IMR-90 (cell line): Measurements from ENCODE around the gene NRP1. TPM values are rescaled to one million over a fixed set of nuclear protein-coding genes. Genes with fewer than 3 reads are reported as not detected.

Experiments
- ATAC-seq: fragments of 200-7000 bp; cut with Tn5 transposase; 2 replicates; pipeline ENCODE4 v1.9.1; 2020; ENCODE audit warnings: low read depth, mild to moderate bottlenecking, moderate library complexity
- BruUV-seq: library from RNA; stranded (reverse); fragments of 400-500 nt; replicated peaks from 2 replicates; lab custom pipeline; 2021; lab: Mats Ljungman, UMichigan
- CTCF ChIA-PET: fragments of 300-600 bp; formaldehyde crosslinking; extraction: SDS; loops from one replicate; lab custom pipeline; 2021; ENCODE audit warnings: antibody characterized with exemption; lab: Yijun Ruan, JAX
- POLR2A ChIA-PET: fragments of 300-600 bp; sonication (Branson Sonifier 250); formaldehyde crosslinking; loops from one replicate; lab custom pipeline; 2022; ENCODE audit warnings: antibody characterized with exemption; ENCODE audit not compliant: unreplicated experiment; lab: Charles Lee
- DNase-seq: peaks from one replicate; pipeline ENCODE4 v3.0.0; 2013
- H2AFZ ChIP-seq: replicated peaks from 2 replicates; pipeline ENCODE3; 2013; ENCODE audit warnings: low read length, mild to moderate bottlenecking; ENCODE audit not compliant: poor library complexity
- H2AK5ac ChIP-seq: 2 replicates; pipeline ENCODE4 v1.6.1; 2013; ENCODE audit warnings: low read depth, low read length, inconsistent platforms
- H2AK9ac ChIP-seq: replicated peaks from 2 replicates; pipeline ENCODE3; 2013; ENCODE audit warnings: mild to moderate bottlenecking, low read depth, low read length, moderate library complexity; ENCODE audit not compliant: poor library complexity
- H2BK120ac ChIP-seq: 2 replicates; pipeline ENCODE4 v1.6.1; 2013; ENCODE audit warnings: low read depth, low read length, inconsistent platforms
- H2BK15ac ChIP-seq: 3 replicates; pipeline ENCODE4 v1.6.1; 2013; ENCODE audit warnings: low read depth, low read length, inconsistent platforms
- H2BK20ac ChIP-seq: 2 replicates; pipeline ENCODE4 v1.6.1; 2013; ENCODE audit warnings: low read depth, mild to moderate bottlenecking, inconsistent platforms, low read length, moderate library complexity
- H2BK5ac ChIP-seq: 2 replicates; pipeline ENCODE4 v1.6.1; 2013; ENCODE audit warnings: mild to moderate bottlenecking, low read depth, low read length, inconsistent platforms; ENCODE audit not compliant: poor library complexity, severe bottlenecking
- H3K14ac ChIP-seq: replicated peaks from 2 replicates; pipeline ENCODE4 v1.6.1; 2013; ENCODE audit warnings: low read depth, low read length, inconsistent platforms
- H3K18ac ChIP-seq: 2 replicates; pipeline ENCODE4 v1.6.1; 2013; ENCODE audit warnings: low read depth, low read length, control low read depth
- H3K23ac ChIP-seq: 2 replicates; pipeline ENCODE4 v1.6.1; 2013; ENCODE audit warnings: low read depth, low read length, inconsistent platforms
- H3K27ac ChIP-seq: 2 replicates; pipeline ENCODE4 v1.5.1; 2013; ENCODE audit warnings: mild to moderate bottlenecking, control low read depth, low read length; ENCODE audit not compliant: insufficient read depth
- H3K27me3 ChIP-seq: 2 replicates; pipeline ENCODE4 v1.6.1; 2013; ENCODE audit warnings: low read length; ENCODE audit not compliant: control insufficient read depth, insufficient read depth
- H3K36me3 ChIP-seq: 2 replicates; pipeline ENCODE4 v1.6.1; 2013; ENCODE audit warnings: low read length, mixed read lengths; ENCODE audit not compliant: control insufficient read depth, insufficient read depth
- H3K4ac ChIP-seq: 2 replicates; pipeline ENCODE4 v1.6.1; 2013; ENCODE audit warnings: low read depth, low read length, inconsistent platforms
- H3K4me1 ChIP-seq: 2 replicates; pipeline ENCODE4 v1.6.1; 2013; ENCODE audit warnings: low read length, mixed read lengths; ENCODE audit not compliant: control insufficient read depth, insufficient read depth
- H3K4me2 ChIP-seq: 2 replicates; pipeline ENCODE4 v1.6.1; 2013; ENCODE audit warnings: low read depth, mild to moderate bottlenecking, control low read depth, low read length, moderate library complexity
- H3K4me3 ChIP-seq: 2 replicates; pipeline ENCODE4 v1.5.1; 2013; ENCODE audit warnings: low read depth, mild to moderate bottlenecking, control low read depth, low read length, moderate library complexity; ENCODE audit not compliant: insufficient read depth
- H3K56ac ChIP-seq: 2 replicates; pipeline ENCODE4 v1.6.1; 2013; ENCODE audit warnings: low read length, inconsistent platforms; ENCODE audit not compliant: insufficient read depth; ENCODE audit errors: extremely low read depth
- H3K79me1 ChIP-seq, 2 experiments: 2 replicates each; pipeline ENCODE4 v1.6.1; 2013; ENCODE audit warnings: low read length in 2 of 2, inconsistent platforms in 1 of 2, low read depth in 1 of 2
- H3K9ac ChIP-seq: 2 replicates; pipeline ENCODE4 v1.6.1; 2013; ENCODE audit warnings: low read depth, low read length, control low read depth
- H3K9me1 ChIP-seq: 2 replicates; pipeline ENCODE4 v1.6.1; 2013; ENCODE audit warnings: low read length, inconsistent platforms; ENCODE audit not compliant: insufficient read depth
- H3K9me3 ChIP-seq: 2 replicates; pipeline ENCODE4 v1.6.1; 2013; ENCODE audit warnings: low read length; ENCODE audit not compliant: control insufficient read depth, insufficient read depth
- H4K20me1 ChIP-seq: 2 replicates; pipeline ENCODE4 v1.6.1; 2013; ENCODE audit warnings: low read length, inconsistent platforms; ENCODE audit not compliant: insufficient read depth
- H4K5ac ChIP-seq: 2 replicates; pipeline ENCODE4 v1.6.1; 2013; ENCODE audit warnings: mild to moderate bottlenecking, low read depth, low read length, control low read depth
- H4K8ac ChIP-seq, 2 experiments: 2 replicates each; pipeline ENCODE4 v1.6.1; 2013; ENCODE audit warnings: low read depth in 2 of 2, low read length in 2 of 2, control low read depth in 1 of 2, inconsistent platforms in 1 of 2
- H4K91ac ChIP-seq: 2 replicates; pipeline ENCODE4 v1.6.1; 2013; ENCODE audit warnings: low read depth, low read length, inconsistent platforms; ENCODE audit not compliant: insufficient read depth
- CHD1 ChIP-seq: IDR thresholded peaks from 2 replicates; pipeline ENCODE4 v1.6.1; 2012; ENCODE audit warnings: low read depth, low read length, improper control_type of control experiment
- WGBS, 2 experiments: methylation state at CpG; one replicate each; pipeline versions ENCODE4 v1.1.5 to v1.1.7; 2013; ENCODE audit warnings: missing lambda C conversion rate in 2 of 2; ENCODE audit not compliant: insufficient read length in 1 of 2; ENCODE audit errors: extremely low coverage in 2 of 2; 5-methylcytosine and 5-hydroxymethylcytosine counted together
- dilution Hi-C: fragments of 300-500 bp; cut with HindIII; formaldehyde crosslinking; loops from one replicate; pipeline ENCODE4 v1.14.3; 2018; ENCODE audit warnings: low sequenced_read_pairs; ENCODE audit not compliant: unreplicated experiment
- in situ Hi-C: fragments of 300-500 bp; cut with MboI; formaldehyde crosslinking; loops from 3 replicates; pipeline ENCODE4 v1.14.3; 2019; ENCODE audit warnings: low sequenced_read_pairs, inconsistent platforms, mixed read lengths
- intact Hi-C: fragments of 100-400 bp; cut with micrococcal nuclease; formaldehyde crosslinking; loops from 2 replicates; pipeline ENCODE4 v1.10.0; 2022
- polyA plus RNA-seq, 3 experiments: library from polyadenylated mRNA; depleted of rRNA; stranded (reverse); fragments of >200 nt; gene quantifications; 2 replicates each; pipeline ENCODE4 v1.2.3, GENCODE V29; 2012; ENCODE audit warnings: low replicate concordance in 1 of 3
- total RNA-seq: library from RNA; depleted of rRNA; stranded (reverse); fragments of >200 nt; gene quantifications from 2 replicates; pipeline ENCODE4 v1.2.3, GENCODE V29; 2012
- TF ChIP-seq, protein P1 (sequence below): fragments of 150-350 bp; IDR thresholded peaks from 2 replicates; pipeline ENCODE4 v1.6.1; 2016; ENCODE audit warnings: low read depth, mild to moderate bottlenecking, low read length, moderate library complexity, borderline replicate concordance
- TF ChIP-seq, protein P2 (sequence below): fragments of 150-350 bp; IDR thresholded peaks from 2 replicates; pipeline ENCODE4 v1.6.1; 2017; ENCODE audit warnings: mild to moderate bottlenecking, antibody characterized with exemption, low read length, low read depth

The NRP1 gene
- total and polyA plus RNA-seq, 2 of the 4 experiments (the other 2 are of a cell fraction) = 108 to 227 TPM

DNA sequence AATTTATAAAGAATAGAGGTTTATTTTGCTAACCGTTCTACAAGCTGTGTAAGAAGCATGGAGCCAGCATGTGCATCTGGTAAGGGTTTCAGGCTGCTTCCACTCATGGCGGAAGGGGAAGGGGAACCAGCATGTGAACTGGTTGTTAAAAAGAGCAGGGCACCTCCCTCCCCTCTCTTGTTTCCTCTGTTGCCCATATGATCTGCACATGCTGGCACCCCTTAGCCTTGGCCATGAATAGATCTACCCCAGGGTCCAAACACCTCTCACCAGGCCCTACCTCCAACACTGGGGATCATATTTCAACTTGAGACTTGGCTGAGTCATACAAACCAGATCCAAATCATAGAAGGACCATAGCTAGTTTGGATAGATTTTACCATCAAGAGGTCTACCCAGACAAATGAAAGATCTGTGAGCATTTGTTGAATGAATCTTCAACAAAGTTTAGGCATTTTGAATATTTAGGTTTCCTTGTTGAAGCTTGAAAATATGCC lies 36.0 kb upstream of the NRP1 start:
- Histone ChIP-seq H4K8ac (no peak overlapping the region), H3K27ac (no peak overlapping the region), H3K23ac (no peak overlapping the region), H2AFZ (no peak overlapping the region), H3K9me1 (0 out of 2 replicates have a peak, but pooled peaks cover under 1% of the 10 kb centered on the region), H4K91ac (no peak overlapping the region), H3K36me3 (no peaks in the 10 kb centered on the region), H3K9ac (no peak overlapping the region), H3K14ac (no peak overlapping the region; the same call in 1 of the 2 replicates), H2BK15ac (no peak overlapping the region), H3K4me1 (peaks cover 1% of the 10 kb centered on the region), H2AK5ac (peak overlapping the region; percentile 44; the same call in 1 of the 2 replicates), H2BK5ac (no peak overlapping the region), H3K79me1 (no peaks in the 10 kb centered on the region), H3K9me3 (peaks cover 10% of the 10 kb centered on the region), H3K4me3 (no peak overlapping the region), H3K4ac (no peak overlapping the region), H2AK9ac (no peak overlapping the region), H3K27me3 (no peaks in the 10 kb centered on the region), H4K5ac (no peak overlapping the region), H3K18ac (no peak overlapping the region), H3K56ac (no peak overlapping the region), H3K4me2 (no peak overlapping the region), H4K20me1 (no peaks in the 10 kb centered on the region), H2BK20ac (no peak overlapping the region), H2BK120ac (no peak overlapping the region)
- ChIA-PET CTCF (interaction anchor here (1.1 kb wide), 1 partner anchor 11 kb away, joined by 3 read pairs; no protein-coding TSS in a partner anchor), POLR2A (no interaction called here)
- in situ Hi-C loops (no loop called here), intact Hi-C loops (no loop called here), dilution Hi-C loops (no loop called here)
- no peak for ATAC-seq
- no TSS peak for BruUV-seq
- WGBS, 2 experiments = no CpG with 5 or more reads among the region's 2 CpGs
- TF ChIP-seq, protein P1, sequence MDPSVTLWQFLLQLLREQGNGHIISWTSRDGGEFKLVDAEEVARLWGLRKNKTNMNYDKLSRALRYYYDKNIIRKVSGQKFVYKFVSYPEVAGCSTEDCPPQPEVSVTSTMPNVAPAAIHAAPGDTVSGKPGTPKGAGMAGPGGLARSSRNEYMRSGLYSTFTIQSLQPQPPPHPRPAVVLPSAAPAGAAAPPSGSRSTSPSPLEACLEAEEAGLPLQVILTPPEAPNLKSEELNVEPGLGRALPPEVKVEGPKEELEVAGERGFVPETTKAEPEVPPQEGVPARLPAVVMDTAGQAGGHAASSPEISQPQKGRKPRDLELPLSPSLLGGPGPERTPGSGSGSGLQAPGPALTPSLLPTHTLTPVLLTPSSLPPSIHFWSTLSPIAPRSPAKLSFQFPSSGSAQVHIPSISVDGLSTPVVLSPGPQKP = no peak
- no peak for TF ChIP-seq CHD1
- TF ChIP-seq, protein P2, sequence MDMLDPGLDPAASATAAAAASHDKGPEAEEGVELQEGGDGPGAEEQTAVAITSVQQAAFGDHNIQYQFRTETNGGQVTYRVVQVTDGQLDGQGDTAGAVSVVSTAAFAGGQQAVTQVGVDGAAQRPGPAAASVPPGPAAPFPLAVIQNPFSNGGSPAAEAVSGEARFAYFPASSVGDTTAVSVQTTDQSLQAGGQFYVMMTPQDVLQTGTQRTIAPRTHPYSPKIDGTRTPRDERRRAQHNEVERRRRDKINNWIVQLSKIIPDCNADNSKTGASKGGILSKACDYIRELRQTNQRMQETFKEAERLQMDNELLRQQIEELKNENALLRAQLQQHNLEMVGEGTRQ = no peak
- DNase-seq = peak; percentile 13
